H1 (cell line): ENCODE data around the gene PHOSPHO1.

Source experiments
- BCL11A ChIP-seq, 2 experiments: IDR thresholded peaks; one replicate each; pipeline ENCODE4 v1.6.1; 2011; ENCODE audit warnings: low read depth in 2 of 2, low read length in 2 of 2, mild to moderate bottlenecking in 2 of 2
- CEBPB ChIP-seq: IDR thresholded peaks from 2 replicates; pipeline ENCODE4 v1.6.1; 2012; ENCODE audit warnings: low read depth, low read length
- CREB1 ChIP-seq: IDR thresholded peaks from 2 replicates; pipeline ENCODE4 v1.6.1; 2012; ENCODE audit warnings: inconsistent platforms
- CTCF ChIP-seq, 3 experiments: IDR thresholded peaks; 1 replicate in 2 of 3; 2 replicates in 1 of 3; pipeline versions ENCODE4 v1.5.1 to v1.6.1; 2011; ENCODE audit warnings: low read length in 3 of 3, mild to moderate bottlenecking in 3 of 3, inconsistent platforms in 2 of 3, low read depth in 1 of 3, moderate library complexity in 1 of 3; ENCODE audit not compliant: insufficient read depth in 1 of 3; ENCODE audit errors: control extremely low read depth in 1 of 3
- FOSL1 ChIP-seq: IDR thresholded peaks from 2 replicates; pipeline ENCODE4 v1.6.1; 2011; ENCODE audit warnings: mild to moderate bottlenecking, low read depth, low read length, moderate library complexity; ENCODE audit not compliant: insufficient read depth
- GABPA ChIP-seq: IDR thresholded peaks from 2 replicates; pipeline ENCODE4 v1.6.1; 2011; ENCODE audit warnings: mild to moderate bottlenecking, low read length, moderate library complexity, borderline replicate concordance; ENCODE audit not compliant: insufficient read depth
- HDAC2 ChIP-seq, 2 experiments: fragments of 300-600 bp in 1 of 2; sonication (generic) in 1 of 2; IDR thresholded peaks; 2 replicates each; pipeline ENCODE4 v1.6.1; 2011 to 2012; ENCODE audit warnings: low read depth in 2 of 2, low read length in 2 of 2, mild to moderate bottlenecking in 2 of 2, moderate library complexity in 2 of 2, borderline replicate concordance in 1 of 2, inconsistent platforms in 1 of 2
- NANOG ChIP-seq: IDR thresholded peaks from 2 replicates; pipeline ENCODE4 v1.6.1; 2011; ENCODE audit warnings: low read length, low read depth, mild to moderate bottlenecking, inconsistent platforms; ENCODE audit not compliant: insufficient read depth, poor library complexity, severe bottlenecking
- NRF1 ChIP-seq: IDR thresholded peaks from 2 replicates; pipeline ENCODE4 v1.6.1; 2011; ENCODE audit warnings: mild to moderate bottlenecking, low read depth, low read length, improper control_type of control experiment
- POLR2A ChIP-seq, 2 experiments: IDR thresholded peaks; 1 replicate in 1 of 2; 2 replicates in 1 of 2; pipeline ENCODE4 v1.6.1; 2011; ENCODE audit warnings: low read depth in 2 of 2, low read length in 2 of 2, mild to moderate bottlenecking in 2 of 2; ENCODE audit errors: control extremely low read depth in 1 of 2
- POLR2AphosphoS5 ChIP-seq: IDR thresholded peaks from 2 replicates; pipeline ENCODE4 v1.6.1; 2011; ENCODE audit warnings: low read depth, low read length
- RAD21 ChIP-seq, 2 experiments: IDR thresholded peaks in 1 of 2; conservative IDR thresholded peaks in 1 of 2; 2 replicates each; pipeline ENCODE4 v1.6.1; 2011; ENCODE audit warnings: low read depth in 2 of 2, low read length in 2 of 2, improper control_type of control experiment in 1 of 2, inconsistent platforms in 1 of 2, mild to moderate bottlenecking in 1 of 2, moderate library complexity in 1 of 2
- RBBP5 ChIP-seq: IDR thresholded peaks from 2 replicates; pipeline ENCODE4 v1.7.1; 2012; ENCODE audit warnings: low read depth, mild to moderate bottlenecking, inconsistent platforms, low read length, moderate library complexity, borderline replicate concordance
- TEAD4 ChIP-seq: IDR thresholded peaks from 2 replicates; pipeline ENCODE4 v1.6.1; 2012; ENCODE audit warnings: low read depth, low read length, inconsistent platforms, mixed read lengths

DNA sequence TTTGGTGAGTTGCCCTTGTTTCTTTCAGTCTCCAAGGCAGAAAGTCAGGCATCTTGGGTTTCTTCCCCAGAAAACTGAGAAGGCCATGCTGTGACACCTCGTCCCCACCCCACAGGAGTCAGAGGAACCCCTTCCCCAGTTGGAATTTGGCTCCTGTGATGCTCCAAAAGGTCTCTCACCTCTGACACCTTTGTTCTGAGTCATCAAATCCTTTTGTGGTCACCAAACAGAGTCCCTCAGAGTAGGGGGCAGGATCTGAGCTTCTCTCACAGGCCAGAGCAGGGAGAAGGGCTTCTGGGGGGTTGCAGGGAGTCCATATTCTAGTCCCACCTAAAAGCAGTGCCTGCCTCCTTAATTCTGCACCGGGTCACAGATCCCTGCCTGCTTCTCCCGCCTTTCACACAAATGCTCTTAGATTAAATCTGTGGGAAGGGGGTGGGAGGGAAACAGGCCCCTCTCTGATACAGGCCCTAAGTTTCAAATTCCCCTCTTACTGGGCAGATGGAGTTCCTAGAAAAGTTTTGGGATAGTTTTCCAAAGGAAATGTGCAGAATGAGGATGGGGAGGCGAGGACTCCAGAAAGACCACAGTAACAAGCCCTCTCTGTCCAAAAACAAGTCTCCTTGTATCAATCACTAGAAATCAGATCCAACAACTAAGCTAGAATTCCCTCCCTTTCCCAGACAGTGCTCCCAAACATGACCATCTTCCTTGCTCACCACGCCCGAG is 1.3 kb downstream of the PHOSPHO1 start:
- TF ChIP-seq CREB1 (no peak), TEAD4 (no peak), NANOG (no peak), CTCF (IDR thresholded peaks at IDR 0.05; ENCODE audit: control extremely low read depth in 1 of 3, insufficient read depth in 1 of 3, low read depth in 1 of 3, low read length in 3 of 3) (no peak), GABPA (no peak), POLR2AphosphoS5 (no peak), RBBP5 (no peak), BCL11A (IDR thresholded peaks at IDR 0.05; ENCODE audit: low read depth in 2 of 2, low read length in 2 of 2) (no peak), RAD21 (IDR thresholded peaks at IDR 0.05 in 1 of 2, conservative IDR thresholded peaks at IDR 0.05 in 1 of 2; ENCODE audit: low read depth in 2 of 2, low read length in 2 of 2) (no peak), POLR2A (IDR thresholded peaks at IDR 0.05; ENCODE audit: control extremely low read depth in 1 of 2, low read depth in 2 of 2, low read length in 2 of 2) (no peak), HDAC2 (IDR thresholded peaks at IDR 0.05; ENCODE audit: borderline replicate concordance in 1 of 2, low read depth in 2 of 2, low read length in 2 of 2) (no peak), NRF1 (no peak), CEBPB (no peak), FOSL1 (no peak)
